Upper lobe of left lung (tissue), 4 donors: Measurements from ENCODE around the gene LMF2.

Source experiments
- EP300 ChIP-seq, 4 donors: sonication (generic); formaldehyde crosslinking; IDR thresholded peaks; one replicate each; pipeline ENCODE4 v1.5.1; 2017; ENCODE audit warnings: antibody characterized with exemption in 4 of 4, control low read depth in 2 of 4
- POLR2A ChIP-seq, 4 donors: fragments of 450-650 bp; IDR thresholded peaks; one replicate each; pipeline ENCODE4 v1.5.1; 2016 to 2017; ENCODE audit warnings: antibody characterized with exemption in 4 of 4, mild to moderate bottlenecking in 2 of 4
- TF ChIP-seq, protein P1 (sequence below), 6 experiments: fragments of 450-650 bp in 4 of 6; fragments of 200-600 bp in 2 of 6; sonication (generic) in 2 of 6; IDR thresholded peaks; one replicate each; pipeline ENCODE4 v1.5.1; 2016 to 2019; ENCODE audit warnings: antibody characterized with exemption in 6 of 6

DNA sequence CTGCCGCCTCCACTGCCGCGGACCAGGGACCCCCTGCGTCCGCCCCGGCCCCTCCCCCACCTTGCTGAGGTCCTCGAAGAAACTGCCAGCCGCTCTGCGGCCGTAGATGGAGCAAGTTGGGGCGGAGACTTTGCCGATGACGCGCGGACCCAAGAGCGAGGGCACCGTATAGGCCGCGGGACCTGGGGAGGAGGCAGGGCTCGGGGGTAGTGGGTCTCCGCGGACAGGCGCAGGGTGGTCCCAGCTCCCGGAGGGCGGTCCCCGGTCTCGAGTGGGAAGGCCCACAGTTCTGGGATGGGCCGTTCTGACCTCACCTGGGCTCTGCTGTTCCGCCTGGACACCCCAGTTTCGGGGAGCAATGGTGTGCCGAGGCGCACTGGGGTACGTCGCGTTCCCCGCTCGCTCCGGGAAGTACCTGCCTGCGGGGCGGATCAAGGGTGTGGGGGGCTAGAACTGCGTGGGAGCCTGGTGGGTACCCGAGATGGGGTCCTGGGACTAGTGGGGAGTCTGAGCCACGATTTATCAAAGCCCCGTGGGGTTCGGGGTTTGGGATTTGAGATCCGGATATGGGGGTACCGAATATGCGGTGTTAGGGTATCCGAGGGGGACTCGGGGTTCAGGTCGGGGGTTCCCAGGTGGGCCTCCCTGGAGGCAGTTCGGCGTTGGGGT is 23.5 kb upstream of the LMF2 start:
- TF ChIP-seq POLR2A (IDR thresholded peaks at IDR 0.05) (peak; percentile 66 to 96 (median 80)), EP300 (IDR thresholded peaks at IDR 0.05) (peak in 1 of 4 donors; percentile 14)
- TF ChIP-seq, protein P1, sequence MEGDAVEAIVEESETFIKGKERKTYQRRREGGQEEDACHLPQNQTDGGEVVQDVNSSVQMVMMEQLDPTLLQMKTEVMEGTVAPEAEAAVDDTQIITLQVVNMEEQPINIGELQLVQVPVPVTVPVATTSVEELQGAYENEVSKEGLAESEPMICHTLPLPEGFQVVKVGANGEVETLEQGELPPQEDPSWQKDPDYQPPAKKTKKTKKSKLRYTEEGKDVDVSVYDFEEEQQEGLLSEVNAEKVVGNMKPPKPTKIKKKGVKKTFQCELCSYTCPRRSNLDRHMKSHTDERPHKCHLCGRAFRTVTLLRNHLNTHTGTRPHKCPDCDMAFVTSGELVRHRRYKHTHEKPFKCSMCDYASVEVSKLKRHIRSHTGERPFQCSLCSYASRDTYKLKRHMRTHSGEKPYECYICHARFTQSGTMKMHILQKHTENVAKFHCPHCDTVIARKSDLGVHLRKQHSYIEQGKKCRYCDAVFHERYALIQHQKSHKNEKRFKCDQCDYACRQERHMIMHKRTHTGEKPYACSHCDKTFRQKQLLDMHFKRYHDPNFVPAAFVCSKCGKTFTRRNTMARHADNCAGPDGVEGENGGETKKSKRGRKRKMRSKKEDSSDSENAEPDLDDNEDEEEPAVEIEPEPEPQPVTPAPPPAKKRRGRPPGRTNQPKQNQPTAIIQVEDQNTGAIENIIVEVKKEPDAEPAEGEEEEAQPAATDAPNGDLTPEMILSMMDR (IDR thresholded peaks at IDR 0.05), result no peak
